Renal cortex interstitium (tissue), 11 donors: Measurements from ENCODE around the gene SLCO1B1. TPM values are rescaled to one million over a fixed set of nuclear protein-coding genes. Genes with fewer than 3 reads are reported as not detected.
"Not testable (repeated sequence)": the region's sequence is repeated elsewhere in the genome, so short reads cannot be mapped to it uniquely, and the experiment has no call there.

Source experiments
- DNase-seq, 11 donors: peaks; one replicate each; pipeline ENCODE4 v3.0.0-alpha.2; 2013; ENCODE audit warnings: low read depth in 9 of 11, low spot score in 4 of 11; ENCODE audit errors: extremely low read depth in 1 of 11
- polyA plus RNA-seq, 3 donors: library from polyadenylated mRNA; unstranded; fragments of 120-200 nt; gene quantifications; one replicate each; pipeline ENCODE4 v1.2.1, GENCODE V29; 2013; ENCODE audit not compliant: insufficient read length in 3 of 3

SLCO1B1 gene
- polyA plus RNA-seq, 3 donors: 0.08 TPM; not detected in 2

DNA sequence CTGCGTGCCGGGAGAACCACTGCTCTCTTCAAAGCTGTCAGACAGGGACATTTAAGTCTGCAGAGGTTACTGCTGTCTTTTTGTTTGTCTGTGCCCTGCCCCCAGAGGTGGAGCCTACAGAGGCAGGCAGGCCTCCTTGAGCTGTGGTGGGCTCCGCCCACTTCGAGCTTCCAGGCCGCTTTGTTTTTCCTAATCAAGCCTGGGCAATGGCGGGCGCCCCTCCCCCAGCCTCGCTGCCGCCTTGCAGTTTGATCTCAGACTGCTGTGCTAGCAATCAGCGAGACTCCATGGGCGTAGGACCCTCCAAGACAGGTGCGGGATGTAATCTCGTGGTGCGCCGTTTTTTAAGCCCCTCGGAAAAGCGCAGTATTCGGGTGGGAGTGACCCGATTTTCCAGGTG is 83.4 kb downstream of the SLCO1B1 start:
- not testable (repeated sequence) for DNase-seq

DNA sequence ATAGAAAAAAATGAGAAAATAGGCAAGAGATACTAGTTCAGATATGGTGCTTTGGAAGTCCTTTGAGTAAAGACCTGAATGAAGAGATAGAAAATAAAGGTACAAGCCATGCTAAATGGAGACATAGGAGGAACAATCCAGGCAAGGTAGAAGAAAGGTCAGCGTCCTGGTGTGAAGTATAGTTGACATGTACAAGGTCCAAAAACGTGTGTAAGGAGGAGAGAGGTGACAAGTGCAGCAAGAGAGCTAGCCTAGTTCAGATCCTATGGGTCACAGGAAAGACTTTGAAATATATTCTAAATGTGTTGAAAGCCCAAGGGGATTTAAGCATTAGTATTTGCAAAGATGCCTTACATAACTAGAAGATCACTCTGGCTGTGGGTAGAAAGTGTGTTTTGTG is 88.2 kb downstream of the SLCO1B1 start:
- DNase-seq: no peak

DNA sequence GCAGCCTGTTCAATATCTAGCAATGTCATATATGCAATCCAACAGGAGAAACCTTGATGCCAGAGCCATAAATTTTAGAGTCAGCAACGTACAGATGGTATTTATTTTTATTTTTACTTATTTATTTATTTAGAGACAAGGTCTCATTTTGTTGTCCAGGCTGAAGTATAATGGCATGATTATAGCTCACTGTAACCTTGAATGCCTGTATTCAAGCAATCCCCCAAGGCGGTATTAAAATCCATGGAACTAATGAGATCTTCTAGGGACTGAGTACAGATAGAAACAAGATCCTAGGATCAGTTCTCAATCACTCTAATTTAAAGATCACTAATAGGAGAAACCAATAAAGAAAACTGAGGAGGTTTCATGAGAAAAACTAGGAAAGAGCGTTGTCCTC is 89.3 kb downstream of the SLCO1B1 start:
- DNase-seq: no peak

DNA sequence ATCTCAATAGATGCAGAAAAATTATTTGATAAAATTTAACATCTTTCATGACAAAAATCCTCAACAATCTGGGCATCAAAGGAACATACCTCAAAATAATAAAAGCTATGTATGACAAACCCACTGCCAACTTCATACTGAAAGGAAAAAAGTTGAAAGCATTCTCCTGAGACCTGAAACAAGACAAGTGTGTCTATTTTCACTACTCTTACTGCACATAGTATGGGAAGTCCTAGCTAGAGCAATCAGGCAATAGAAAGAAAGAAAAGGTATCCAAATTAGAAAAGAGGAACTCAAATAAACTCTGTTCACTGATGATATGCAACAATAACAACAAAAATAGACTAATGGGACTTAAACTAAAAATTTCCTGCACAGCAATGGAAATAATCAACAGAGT is 90.1 kb downstream of the SLCO1B1 start:
- no peak for DNase-seq

DNA sequence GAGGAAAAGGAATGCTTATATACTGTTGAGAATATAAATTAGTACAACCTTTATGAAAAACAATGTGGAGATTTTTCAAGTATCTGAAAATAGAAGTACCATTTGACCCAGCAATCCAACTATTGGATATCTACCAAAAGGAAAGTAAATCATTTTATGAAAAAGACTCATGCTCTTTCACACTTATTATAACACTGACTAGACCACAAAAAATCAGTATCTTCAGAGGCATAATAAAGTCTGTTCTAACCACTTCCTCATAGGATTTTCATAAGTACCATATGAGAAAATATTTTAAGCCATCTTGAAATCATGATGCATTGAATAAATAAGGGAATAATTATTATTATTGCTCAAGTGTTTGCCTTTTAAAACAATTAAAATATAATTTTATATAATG is 90.8 kb downstream of the SLCO1B1 start:
- DNase-seq: no peak

DNA sequence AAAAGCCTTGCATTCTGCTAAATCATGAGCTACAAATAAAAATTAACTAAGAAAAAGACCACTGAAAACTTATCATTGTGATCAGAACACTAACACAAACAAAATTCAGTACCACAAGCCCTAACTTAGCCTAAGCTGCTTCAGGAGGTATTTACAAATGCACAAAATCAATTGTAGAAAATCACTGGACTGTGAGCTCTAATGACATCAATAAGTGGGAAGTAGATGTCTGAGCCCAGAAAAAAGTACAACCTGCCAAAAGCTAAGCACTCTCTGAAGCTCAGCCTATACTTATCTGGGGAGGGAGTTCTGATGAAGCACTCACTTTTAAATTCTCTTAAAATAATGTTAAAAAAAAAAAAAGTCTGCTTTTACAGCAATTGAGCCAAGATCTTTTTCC is 92.9 kb downstream of the SLCO1B1 start:
- DNase-seq: no peak

DNA sequence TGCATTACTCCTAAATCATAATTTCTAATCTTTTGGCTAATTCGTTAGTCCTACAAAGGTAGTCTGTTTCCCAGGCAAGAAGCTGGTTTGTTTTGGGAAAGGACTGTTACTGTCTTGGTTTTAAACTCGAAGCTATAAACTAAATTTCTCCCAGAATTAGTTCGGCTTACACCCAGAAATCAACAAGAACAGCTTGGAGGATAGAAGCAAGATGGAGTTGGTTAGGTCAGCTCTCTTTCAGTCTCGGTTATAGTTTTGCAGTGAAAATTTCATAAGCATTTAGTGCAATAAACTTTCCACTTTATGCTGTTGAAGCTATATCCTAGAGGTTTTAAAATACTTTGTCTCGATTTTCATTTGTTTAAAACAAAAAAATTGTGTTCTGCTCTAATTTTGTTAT is 103.4 kb downstream of the SLCO1B1 start:
- DNase-seq: no peak

DNA sequence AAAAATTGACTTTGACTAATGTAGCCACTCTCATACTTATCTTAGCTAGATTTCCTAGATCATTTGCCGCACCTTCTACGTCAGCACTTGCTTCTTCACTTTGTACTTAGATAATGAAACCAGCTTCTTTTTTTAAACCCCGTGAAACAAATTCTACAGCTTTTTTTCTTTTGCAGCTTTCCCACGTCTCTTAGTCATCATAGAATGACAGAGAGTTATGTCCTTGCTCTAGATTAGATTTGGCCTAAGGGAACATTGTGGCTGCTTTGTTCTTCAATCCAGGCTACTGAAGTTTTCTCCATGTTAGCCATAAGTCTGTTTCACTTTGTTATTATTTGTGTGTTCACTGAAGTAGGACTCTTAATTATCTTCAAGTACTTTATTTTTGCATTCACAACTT is 108.9 kb downstream of the SLCO1B1 start:
- no peak for DNase-seq

DNA sequence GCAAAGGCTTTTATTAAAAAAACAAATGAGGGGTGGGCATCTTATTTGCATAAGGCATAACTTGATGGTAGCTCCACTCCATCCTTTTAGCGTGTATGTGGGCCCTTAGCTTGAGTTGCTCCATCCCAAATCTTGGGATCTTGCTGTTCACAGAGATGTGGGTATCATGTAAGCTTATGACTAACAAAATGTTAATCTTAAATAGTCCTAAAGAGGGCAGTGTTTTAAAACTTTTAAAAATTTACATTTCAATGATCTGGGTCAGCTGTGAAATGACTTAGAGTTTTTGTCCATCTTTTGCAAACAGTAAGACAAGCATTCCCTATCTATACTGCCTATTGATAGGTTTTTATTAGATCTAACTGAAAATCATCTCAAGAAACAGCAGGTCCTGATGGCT is 117.7 kb downstream of the SLCO1B1 start:
- DNase-seq: no peak

DNA sequence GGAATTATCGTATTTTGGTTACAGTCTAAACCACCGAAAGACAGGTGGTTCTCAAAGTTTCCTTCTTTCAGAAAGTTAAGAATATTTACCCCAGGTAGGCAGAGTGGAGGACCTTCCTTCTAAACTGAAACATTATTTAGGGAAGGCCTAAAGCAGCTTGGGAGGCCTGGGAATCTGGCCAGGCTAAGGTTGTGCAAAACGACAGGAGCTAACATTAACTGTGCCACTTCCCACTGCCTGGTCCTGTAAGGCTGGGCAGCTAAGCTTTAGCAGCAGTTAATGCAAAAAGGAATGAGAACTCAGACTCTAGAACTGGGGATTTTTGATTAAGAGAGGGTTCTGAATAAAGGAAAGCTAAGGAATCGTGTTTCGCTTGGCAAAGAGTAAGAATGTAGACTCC is 121.1 kb downstream of the SLCO1B1 start:
- DNase-seq: no peak

DNA sequence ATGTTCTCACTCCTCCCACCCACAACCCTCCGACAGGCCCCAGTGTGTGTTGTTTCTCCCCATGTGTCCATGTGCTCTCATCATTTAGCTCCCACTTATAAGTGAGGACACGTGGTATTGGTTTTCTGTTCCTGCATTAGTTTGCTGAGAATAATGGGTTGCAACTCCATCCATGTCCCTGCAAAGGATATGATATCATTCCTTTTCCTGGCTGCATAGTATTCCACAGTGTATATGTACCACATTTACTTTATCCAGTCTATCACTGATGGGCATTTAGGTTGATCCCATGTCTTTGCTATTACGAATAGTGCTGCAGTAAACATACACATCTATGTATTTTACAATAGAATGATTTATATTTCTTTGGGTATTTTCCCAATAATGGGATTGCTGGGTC is 126.2 kb downstream of the SLCO1B1 start:
- no peak for DNase-seq

DNA sequence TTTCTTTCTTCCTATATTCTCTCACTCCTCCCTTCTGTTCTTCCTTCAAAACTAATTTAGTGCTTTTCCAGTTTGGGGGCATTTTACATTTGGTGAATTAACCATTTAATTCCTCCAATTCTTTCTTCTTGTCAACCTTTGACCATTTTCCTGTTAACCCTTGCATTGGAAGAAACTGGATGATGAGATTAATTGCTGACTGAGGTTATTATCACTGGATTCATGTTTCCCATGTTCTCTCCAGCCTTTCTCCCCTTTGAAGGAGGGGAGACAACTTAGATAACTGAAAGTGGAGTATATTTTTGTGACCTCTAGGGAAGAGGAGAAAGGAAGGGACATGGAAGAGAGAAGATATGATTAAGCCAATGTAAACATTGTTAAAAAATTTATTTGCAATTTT is 133.2 kb downstream of the SLCO1B1 start:
- no peak for DNase-seq

DNA sequence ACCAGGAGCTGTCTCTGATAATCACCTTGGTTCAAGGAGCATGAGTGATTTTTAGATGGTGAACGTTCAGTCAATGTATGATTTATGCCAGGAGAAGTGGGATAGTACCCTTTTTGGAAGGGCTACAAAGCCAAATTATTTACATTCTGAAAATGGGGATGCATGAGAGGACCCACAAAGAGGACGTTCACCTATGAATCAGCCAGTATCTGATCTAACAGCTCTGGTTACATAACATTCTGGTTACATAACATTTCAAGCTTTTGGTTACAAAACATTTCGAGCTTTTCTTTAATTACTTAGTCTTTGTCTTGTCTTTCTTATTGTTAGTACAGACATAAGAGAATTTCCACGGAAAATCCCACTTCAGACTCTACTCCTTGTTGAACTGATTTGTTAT is 134.9 kb downstream of the SLCO1B1 start:
- DNase-seq: no peak

DNA sequence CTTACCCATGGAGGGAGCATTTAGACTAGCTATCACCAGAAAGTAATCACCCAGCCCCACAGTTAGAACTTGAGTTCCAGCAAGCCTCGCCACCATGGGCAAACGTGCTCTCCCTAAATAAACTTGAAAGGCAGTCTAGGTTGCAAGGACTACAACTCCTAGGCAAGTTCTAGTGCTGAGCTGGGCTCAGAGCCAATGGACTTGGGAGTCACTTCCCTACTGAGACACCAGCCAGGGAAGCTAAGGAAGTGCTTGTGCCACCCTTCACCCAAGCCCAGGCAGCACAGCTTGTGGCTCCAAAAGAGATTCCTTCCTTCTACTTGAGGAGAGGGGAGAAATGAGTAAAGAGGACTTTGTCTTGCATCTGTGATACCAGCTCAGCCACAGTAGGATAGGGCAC is 145.8 kb downstream of the SLCO1B1 start:
- no peak for DNase-seq

Other genes starting within 250 kb of the SLCO1B1 start
- gene SLCO1A2, start 203.7 kb downstream of the SLCO1B1 start, polyA plus RNA-seq: under 1 TPM; 0.12 to 0.33 (median 0.17) TPM
- not detected for gene IAPP, start 241.7 kb downstream of the SLCO1B1 start, polyA plus RNA-seq